ENCODE results near the gene GSE1.

The GSE1 gene

GRCh38 chr16:85628265-85628556 is 15.1 kb downstream of the GSE1 start:
- Histone ChIP-seq H3K27ac (replicated peaks) (no peak overlapping the region), H3K4me3 (replicated peaks; ENCODE audit: insufficient read depth, low read length) (no peak overlapping the region), H3K27me3 (ENCODE audit: insufficient read depth, poor library complexity, severe bottlenecking) (no peaks in the 10 kb centered on the region)
- TF ChIP-seq CTCF (IDR thresholded peaks at IDR 0.05; ENCODE audit: insufficient read depth, low read length) (no peak), REST (IDR thresholded peaks at IDR 0.05; ENCODE audit: insufficient replicate concordance, low read depth) (no peak), SPI1 (IDR thresholded peaks at IDR 0.05; ENCODE audit: borderline replicate concordance, low read depth) (no peak), POLR2AphosphoS5 (IDR thresholded peaks at IDR 0.05; ENCODE audit: low read depth) (no peak), GABPA (IDR thresholded peaks at IDR 0.05; ENCODE audit: low read depth) (no peak)
- no peak for DNase-seq (ENCODE audit: low read depth in 1 of 2, low spot score in 1 of 2)

- no peak for TF ChIP-seq REST (IDR thresholded peaks at IDR 0.05; ENCODE audit: insufficient replicate concordance, low read depth)
- TF ChIP-seq CTCF (IDR thresholded peaks at IDR 0.05; ENCODE audit: insufficient read depth, low read length), result no peak
- TF ChIP-seq SPI1 (IDR thresholded peaks at IDR 0.05; ENCODE audit: borderline replicate concordance, low read depth), result no peak
- TF ChIP-seq POLR2AphosphoS5 (IDR thresholded peaks at IDR 0.05; ENCODE audit: low read depth), result no peak
- TF ChIP-seq GABPA (IDR thresholded peaks at IDR 0.05; ENCODE audit: low read depth), result no peak
- no peak overlapping the region for H3K4me3 ChIP-seq (replicated peaks; ENCODE audit: insufficient read depth, low read length)
- H3K27ac ChIP-seq (replicated peaks), result no peak overlapping the region
- no peak for DNase-seq (ENCODE audit: low read depth in 1 of 2, low spot score in 1 of 2)
- no peaks in the 10 kb centered on the region for H3K27me3 ChIP-seq (ENCODE audit: insufficient read depth, poor library complexity, severe bottlenecking)
Observed at GRCh38 chr16:85628645-85629044, 15.5 kb downstream of the GSE1 start.

GRCh38 chr16:85629326-85629725 is 16.2 kb downstream of the GSE1 start:
- no peak for DNase-seq (ENCODE audit: low read depth in 1 of 2, low spot score in 1 of 2)
- TF ChIP-seq GABPA (IDR thresholded peaks at IDR 0.05; ENCODE audit: low read depth), result no peak
- no peak overlapping the region for H3K4me3 ChIP-seq (replicated peaks; ENCODE audit: insufficient read depth, low read length)
- H3K27me3 ChIP-seq (ENCODE audit: insufficient read depth, poor library complexity, severe bottlenecking), result no peaks in the 10 kb centered on the region
- no peak overlapping the region for H3K27ac ChIP-seq (replicated peaks)

GRCh38 chr16:85629853-85630252 is 16.7 kb downstream of the GSE1 start:
- H3K27ac ChIP-seq (replicated peaks), result no peak overlapping the region
- no peak for TF ChIP-seq GABPA (IDR thresholded peaks at IDR 0.05; ENCODE audit: low read depth)
- no peak overlapping the region for H3K4me3 ChIP-seq (replicated peaks; ENCODE audit: insufficient read depth, low read length)
- DNase-seq (ENCODE audit: low read depth in 1 of 2, low spot score in 1 of 2), result no peak
- no peaks in the 10 kb centered on the region for H3K27me3 ChIP-seq (ENCODE audit: insufficient read depth, poor library complexity, severe bottlenecking)

GRCh38 chr16:85631230-85631629 is 18.1 kb downstream of the GSE1 start:
- H3K27ac ChIP-seq (replicated peaks), result no peak overlapping the region
- TF ChIP-seq REST (IDR thresholded peaks at IDR 0.05; ENCODE audit: insufficient replicate concordance, low read depth), result no peak
- no peak for TF ChIP-seq CTCF (IDR thresholded peaks at IDR 0.05; ENCODE audit: insufficient read depth, low read length)
- no peak for TF ChIP-seq SPI1 (IDR thresholded peaks at IDR 0.05; ENCODE audit: borderline replicate concordance, low read depth)
- no peaks in the 10 kb centered on the region for H3K27me3 ChIP-seq (ENCODE audit: insufficient read depth, poor library complexity, severe bottlenecking)
- no peak overlapping the region for H3K4me3 ChIP-seq (replicated peaks; ENCODE audit: insufficient read depth, low read length)
- no peak for DNase-seq (ENCODE audit: low read depth in 1 of 2, low spot score in 1 of 2)

All from HL-60 (cell line).